ENCODE measurements around the gene DRD2.

DRD2 gene

DNA sequence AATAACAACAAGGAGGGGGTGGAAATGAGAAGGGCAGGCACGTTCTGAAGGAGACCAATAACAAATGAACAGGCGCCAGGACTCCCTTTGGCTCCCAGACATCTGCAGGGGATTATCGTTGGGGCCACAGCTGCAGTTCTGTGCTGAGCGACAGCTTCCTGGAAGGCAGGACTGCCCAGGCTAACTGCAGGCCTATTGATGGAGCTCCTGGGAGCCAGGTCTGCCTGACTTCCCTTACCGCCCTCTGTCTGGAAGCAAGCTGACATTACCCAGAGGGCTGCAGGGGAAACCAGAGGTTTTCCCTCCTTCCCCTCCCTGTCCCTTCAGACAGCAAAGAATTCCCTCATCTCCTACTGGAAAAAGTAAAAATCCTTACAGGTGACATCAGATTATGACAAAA, 5.0 kb downstream of the DRD2 start:
- TF ChIP-seq, protein P1, sequence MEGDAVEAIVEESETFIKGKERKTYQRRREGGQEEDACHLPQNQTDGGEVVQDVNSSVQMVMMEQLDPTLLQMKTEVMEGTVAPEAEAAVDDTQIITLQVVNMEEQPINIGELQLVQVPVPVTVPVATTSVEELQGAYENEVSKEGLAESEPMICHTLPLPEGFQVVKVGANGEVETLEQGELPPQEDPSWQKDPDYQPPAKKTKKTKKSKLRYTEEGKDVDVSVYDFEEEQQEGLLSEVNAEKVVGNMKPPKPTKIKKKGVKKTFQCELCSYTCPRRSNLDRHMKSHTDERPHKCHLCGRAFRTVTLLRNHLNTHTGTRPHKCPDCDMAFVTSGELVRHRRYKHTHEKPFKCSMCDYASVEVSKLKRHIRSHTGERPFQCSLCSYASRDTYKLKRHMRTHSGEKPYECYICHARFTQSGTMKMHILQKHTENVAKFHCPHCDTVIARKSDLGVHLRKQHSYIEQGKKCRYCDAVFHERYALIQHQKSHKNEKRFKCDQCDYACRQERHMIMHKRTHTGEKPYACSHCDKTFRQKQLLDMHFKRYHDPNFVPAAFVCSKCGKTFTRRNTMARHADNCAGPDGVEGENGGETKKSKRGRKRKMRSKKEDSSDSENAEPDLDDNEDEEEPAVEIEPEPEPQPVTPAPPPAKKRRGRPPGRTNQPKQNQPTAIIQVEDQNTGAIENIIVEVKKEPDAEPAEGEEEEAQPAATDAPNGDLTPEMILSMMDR (conservative IDR thresholded peaks at IDR 0.05), result no peak
- H3K27ac ChIP-seq, result no peak overlapping the region

DNA sequence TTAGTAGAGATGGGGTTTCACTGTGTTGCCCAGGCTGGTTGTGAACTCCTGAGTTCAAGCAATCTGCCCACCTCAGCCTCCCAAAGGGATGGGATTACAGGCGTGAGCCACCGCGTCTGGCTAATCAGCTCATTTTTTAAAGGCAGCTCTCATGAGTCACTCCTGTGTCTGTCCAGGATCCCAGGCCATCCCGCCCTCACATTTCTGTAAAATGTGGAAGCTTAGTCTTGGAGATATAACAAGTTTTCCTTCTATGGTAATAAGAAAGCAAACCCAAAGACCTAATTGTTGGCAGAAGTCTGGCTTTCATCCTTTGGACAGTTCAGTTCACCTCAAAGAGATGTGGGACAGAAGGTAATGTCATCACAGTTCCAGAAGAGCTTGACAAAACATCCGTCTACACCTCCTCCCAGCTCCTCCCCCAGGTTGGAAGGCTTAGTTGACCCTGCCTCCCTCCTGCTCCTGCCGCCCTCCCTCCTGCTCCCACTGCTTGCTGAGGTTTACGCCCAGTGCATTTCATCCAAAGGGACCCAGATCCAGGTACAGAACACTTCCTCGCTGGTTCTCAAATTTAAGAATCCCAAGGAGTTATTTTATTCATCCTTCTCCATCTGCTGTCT, 6.4 kb downstream of the DRD2 start:
- TF ChIP-seq, protein P1 (conservative IDR thresholded peaks at IDR 0.05), result no peak
- no peak overlapping the region for H3K27ac ChIP-seq

DNA sequence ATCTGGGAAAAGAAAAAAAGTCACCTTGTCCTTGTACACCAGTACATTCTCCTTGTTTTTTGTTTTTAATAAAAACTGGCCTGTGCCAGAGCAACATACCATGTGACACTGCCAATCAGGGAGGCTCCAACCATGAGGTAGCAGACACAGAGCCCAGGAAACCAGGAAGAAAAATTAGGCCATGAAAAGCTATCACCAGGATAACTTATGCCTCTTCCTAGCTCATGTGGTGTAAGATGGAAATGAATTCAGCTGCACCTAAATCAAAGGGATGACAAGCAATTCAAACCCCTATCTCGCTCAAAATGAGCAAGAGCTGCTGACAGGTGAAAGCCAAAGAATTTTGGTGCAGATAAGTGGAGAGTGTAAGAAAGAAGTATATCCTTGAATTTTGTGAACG, 7.7 kb downstream of the DRD2 start:
- TF ChIP-seq, protein P1 (conservative IDR thresholded peaks at IDR 0.05), result no peak
- H3K27ac ChIP-seq, result no peak overlapping the region

DNA sequence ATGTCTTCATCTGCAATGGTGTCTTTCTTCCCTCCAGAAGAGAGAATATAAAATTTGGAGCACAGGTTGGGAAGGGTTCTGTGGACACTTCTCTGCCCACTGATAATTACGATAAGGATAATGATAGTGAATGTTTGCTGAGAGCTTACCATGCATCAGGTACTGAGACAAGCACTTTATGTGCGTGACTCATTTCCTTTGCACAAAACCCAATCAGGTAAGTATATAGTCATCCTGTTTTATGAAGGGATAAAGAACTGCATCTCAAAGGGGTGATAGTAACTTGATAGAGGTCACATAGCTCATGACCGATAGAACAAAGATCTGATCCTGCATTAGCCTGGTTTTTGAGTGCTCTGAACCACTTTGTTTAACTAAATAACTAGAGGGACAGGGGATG, 9.4 kb downstream of the DRD2 start:
- TF ChIP-seq, protein P1 (conservative IDR thresholded peaks at IDR 0.05), result no peak
- no peak overlapping the region for H3K27ac ChIP-seq

DNA sequence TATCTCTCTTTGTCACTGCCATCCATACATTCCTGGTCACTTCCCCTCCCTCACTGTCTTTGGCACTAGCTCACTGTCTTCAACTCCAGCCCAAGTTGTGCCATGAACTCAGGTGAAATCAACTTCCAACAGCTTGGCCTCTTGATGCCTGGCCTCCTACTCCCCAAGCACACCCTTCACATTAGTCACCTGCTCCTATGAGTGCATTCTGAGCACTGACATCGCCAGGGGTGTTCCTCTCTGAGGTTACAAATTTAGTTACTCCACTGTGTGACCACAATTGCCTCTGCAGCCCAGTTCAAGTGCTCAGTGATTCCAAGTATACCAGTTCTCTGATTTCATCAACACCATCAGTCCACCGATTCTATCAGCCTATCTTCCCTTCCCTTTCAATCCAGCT, 10.8 kb downstream of the DRD2 start:
- TF ChIP-seq, protein P1 (conservative IDR thresholded peaks at IDR 0.05), result no peak

DNA sequence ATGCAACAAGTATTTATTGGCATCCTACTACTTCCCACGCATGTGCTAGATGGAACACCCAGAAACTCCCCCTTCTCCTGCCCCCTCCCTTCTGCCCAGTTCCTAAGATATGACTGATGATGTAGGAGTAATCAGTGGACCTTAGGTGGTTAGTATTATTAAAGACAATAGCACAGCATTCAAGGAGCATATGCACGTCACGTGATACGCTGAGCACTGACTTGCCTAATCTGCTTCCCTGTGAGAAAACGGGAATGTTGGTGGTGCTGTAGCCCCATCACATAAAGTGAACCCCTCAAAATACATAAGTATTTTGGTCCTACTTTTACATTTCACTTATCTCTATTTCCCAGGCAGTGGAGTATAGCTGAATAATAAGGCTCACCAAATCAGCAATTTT, 12.4 kb downstream of the DRD2 start:
- H3K27ac ChIP-seq, result no peak overlapping the region
- TF ChIP-seq, protein P1 (conservative IDR thresholded peaks at IDR 0.05), result no peak

More for the DNA sequence above, 10.8 kb downstream of the DRD2 start:
- no peak overlapping the region for H3K27ac ChIP-seq

DNA sequence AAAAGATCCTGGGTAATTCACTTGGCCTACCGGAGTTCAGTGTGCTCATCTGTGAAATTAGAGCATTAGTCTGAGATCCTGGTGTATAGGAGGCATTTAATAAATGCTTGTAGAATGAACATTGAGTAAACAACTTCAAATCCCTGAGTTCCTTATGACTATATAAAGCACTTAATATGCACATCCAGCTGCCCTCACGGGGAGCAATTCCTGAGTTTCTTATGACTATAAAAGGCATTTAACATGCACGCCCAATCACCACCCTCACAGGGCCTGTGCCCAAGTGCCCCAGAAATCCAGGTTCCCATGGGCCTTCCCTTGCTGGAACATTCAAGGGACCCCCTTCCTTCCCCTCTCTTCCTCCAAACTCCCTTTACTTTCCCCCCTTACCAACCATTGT, 13.6 kb downstream of the DRD2 start:
- H3K27ac ChIP-seq, result no peak overlapping the region
- TF ChIP-seq, protein P1 (conservative IDR thresholded peaks at IDR 0.05), result no peak

All from VCaP (cell line).